AG08395 (cell line): ENCODE data around the gene ZBTB17.

Experiments used
- DNase-seq: peaks from one replicate; pipeline ENCODE4 v3.0.0; 2012; ENCODE audit warnings: mixed read lengths, low spot score

Gene ZBTB17

GRCh38 chr1:15892857-15893599 is 82.9 kb downstream of the ZBTB17 start:
- DNase-seq, result peak; percentile 25
